Measurements from ENCODE around the gene SF3B1. TPM values are rescaled to one million over a fixed set of nuclear protein-coding genes. Genes with fewer than 3 reads are reported as not detected.

Gene SF3B1
- total and polyA plus RNA-seq, 5 donors from 2014 or later, result 136 to 662 (median 175) TPM

DNA sequence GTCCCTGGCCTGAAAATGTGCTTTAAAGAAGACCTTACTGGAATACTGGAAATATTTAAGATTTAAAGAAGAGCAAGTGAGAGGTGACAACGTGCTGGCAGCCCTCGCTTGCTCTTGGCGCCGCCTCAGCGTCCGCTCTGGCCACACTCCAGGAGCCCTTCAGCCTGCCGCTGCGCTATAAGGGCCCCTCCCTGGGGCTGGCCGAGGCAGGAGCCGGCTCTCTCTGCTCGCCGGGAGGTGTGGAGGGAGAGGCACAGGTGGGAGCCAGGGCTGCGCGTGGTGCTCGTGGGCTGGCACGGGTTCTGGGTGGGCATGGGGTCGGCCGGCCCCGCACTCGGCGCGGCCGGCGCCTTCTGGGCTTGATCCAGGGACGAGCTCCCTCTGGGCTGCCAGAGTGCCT, 15.6 kb upstream of the SF3B1 start:
- Histone ChIP-seq H3K9me3 (ENCODE audit: control insufficient read depth in 2 of 2, low read length in 2 of 2) (no peaks in the 10 kb centered on the region), H3K4me1 (ENCODE audit: control insufficient read depth, insufficient read depth, low read length, poor library complexity, severe bottlenecking) (peaks cover 22% of the 10 kb centered on the region), H3K27me3 (ENCODE audit: control insufficient read depth, insufficient read depth, low read length) (no peaks in the 10 kb centered on the region), H3K36me3 (ENCODE audit: control insufficient read depth, insufficient read depth, low read length) (no peaks in the 10 kb centered on the region), H3K4me3 (ENCODE audit: low read depth, low read length) (no peak overlapping the region), H3K27ac (ENCODE audit: insufficient read depth, low read length, poor library complexity, severe bottlenecking) (no peak overlapping the region)
- Mint-ChIP-seq H3K27ac (no peak overlapping the region), H3K4me3 (no peak overlapping the region), H3K27me3 (no peaks in the 10 kb centered on the region), H3K36me3 (no peaks in the 10 kb centered on the region), H3K4me1 (peaks cover 11 to 33% (median 24%) of the 10 kb centered on the region in 4 donors), H3K9me3 (no peaks in the 10 kb centered on the region)
- DNase-seq (no peak), ATAC-seq (ENCODE audit: low read depth in 2 of 2) (no peak)

DNA sequence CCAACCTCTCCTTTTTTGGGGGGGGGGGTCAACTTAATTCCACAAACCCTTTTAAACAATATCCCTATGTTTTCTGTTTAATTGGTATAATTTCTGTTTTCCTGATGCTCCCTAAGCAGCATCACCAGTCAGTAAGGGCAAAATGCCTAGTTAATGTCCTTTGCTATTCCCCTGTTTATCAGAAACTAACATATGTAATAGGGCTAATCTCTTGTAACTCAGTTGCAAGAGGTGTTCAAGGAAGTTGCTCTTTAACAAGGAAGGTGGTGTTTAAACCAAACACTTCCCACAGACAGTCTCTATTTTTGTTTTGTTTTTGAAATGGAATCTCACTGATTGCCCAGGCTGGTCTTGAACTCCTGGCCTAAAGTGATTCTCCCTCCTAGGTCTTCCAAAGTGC, 12.0 kb upstream of the SF3B1 start:
- peaks cover 9% of the 10 kb centered on the region for H3K27me3 Mint-ChIP-seq
- peaks cover 0 to 4% (median under 1%) of the 10 kb centered on the region in 4 donors for H3K4me1 Mint-ChIP-seq
- H3K27me3 ChIP-seq (ENCODE audit: control insufficient read depth, insufficient read depth, low read length), result no peaks in the 10 kb centered on the region
- no peak for DNase-seq
- H3K36me3 ChIP-seq (ENCODE audit: control insufficient read depth, insufficient read depth, low read length), result no peaks in the 10 kb centered on the region
- H3K9me3 ChIP-seq (ENCODE audit: control insufficient read depth in 2 of 2, low read length in 2 of 2), result no peaks in the 10 kb centered on the region
- H3K27ac ChIP-seq (ENCODE audit: insufficient read depth, low read length, poor library complexity, severe bottlenecking), result no peak overlapping the region
- H3K9me3 Mint-ChIP-seq, result no peaks in the 10 kb centered on the region
- H3K4me1 ChIP-seq (ENCODE audit: control insufficient read depth, insufficient read depth, low read length, poor library complexity, severe bottlenecking), result no peaks in the 10 kb centered on the region
- no peak overlapping the region for H3K4me3 ChIP-seq (ENCODE audit: low read depth, low read length)
- no peaks in the 10 kb centered on the region for H3K36me3 Mint-ChIP-seq
- ATAC-seq (ENCODE audit: low read depth in 2 of 2), result no peak
- H3K27ac Mint-ChIP-seq, result no peak overlapping the region
- H3K4me3 Mint-ChIP-seq, result no peak overlapping the region

DNA sequence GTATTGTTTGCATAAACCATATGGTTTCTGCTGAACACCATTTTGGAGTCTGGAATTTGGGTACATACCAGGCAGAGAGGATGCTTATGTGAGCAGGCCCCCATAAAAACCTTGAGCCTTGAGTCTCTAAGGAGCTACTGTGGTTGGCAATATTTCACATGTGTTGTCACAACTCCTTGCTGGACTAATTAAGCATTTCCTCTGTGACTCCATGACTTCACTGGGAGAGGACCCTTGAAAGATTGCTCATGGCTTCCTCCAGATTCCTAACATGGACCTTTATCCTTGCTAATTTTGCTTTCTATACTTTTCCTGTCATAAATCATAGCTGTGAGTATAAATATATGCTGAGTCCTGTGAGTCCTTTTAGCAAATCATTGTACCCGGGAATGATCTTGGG, 10.9 kb upstream of the SF3B1 start:
- H3K4me3 Mint-ChIP-seq, result no peak overlapping the region
- no peaks in the 10 kb centered on the region for H3K9me3 ChIP-seq (ENCODE audit: control insufficient read depth in 2 of 2, low read length in 2 of 2)
- no peak overlapping the region for H3K4me3 ChIP-seq (ENCODE audit: low read depth, low read length)
- H3K36me3 ChIP-seq (ENCODE audit: control insufficient read depth, insufficient read depth, low read length), result no peaks in the 10 kb centered on the region
- no peak for DNase-seq
- no peaks in the 10 kb centered on the region for H3K36me3 Mint-ChIP-seq
- no peaks in the 10 kb centered on the region for H3K4me1 ChIP-seq (ENCODE audit: control insufficient read depth, insufficient read depth, low read length, poor library complexity, severe bottlenecking)
- no peak for ATAC-seq (ENCODE audit: low read depth in 2 of 2)
- no peak overlapping the region for H3K27ac Mint-ChIP-seq
- no peak overlapping the region for H3K27ac ChIP-seq (ENCODE audit: insufficient read depth, low read length, poor library complexity, severe bottlenecking)
- no peaks in the 10 kb centered on the region for H3K9me3 Mint-ChIP-seq
- no peaks in the 10 kb centered on the region for H3K4me1 Mint-ChIP-seq
- H3K27me3 ChIP-seq (ENCODE audit: control insufficient read depth, insufficient read depth, low read length), result no peaks in the 10 kb centered on the region
- peaks cover 16% of the 10 kb centered on the region for H3K27me3 Mint-ChIP-seq

DNA sequence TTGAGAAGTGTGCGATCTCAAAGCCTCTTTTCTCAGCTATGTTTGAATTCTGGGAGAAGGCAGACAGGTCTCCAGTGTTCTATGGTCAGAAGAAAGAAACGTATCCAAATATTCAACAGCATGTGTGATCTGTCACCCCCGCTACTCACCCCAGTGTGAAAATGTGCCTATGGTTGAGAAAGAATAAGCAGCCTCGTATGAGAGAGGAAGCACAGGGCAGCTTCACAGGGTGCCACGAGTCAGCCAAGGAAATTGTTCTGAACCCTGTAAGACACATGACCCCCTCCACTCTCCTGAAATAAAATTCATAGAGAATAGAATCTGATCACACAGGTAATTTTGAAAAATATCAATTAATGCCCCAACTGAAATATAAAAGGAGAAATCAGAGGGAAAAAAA, 8.0 kb upstream of the SF3B1 start:
- no peaks in the 10 kb centered on the region for H3K4me1 Mint-ChIP-seq
- no peak overlapping the region for H3K4me3 Mint-ChIP-seq
- H3K36me3 ChIP-seq (ENCODE audit: control insufficient read depth, insufficient read depth, low read length), result no peaks in the 10 kb centered on the region
- ATAC-seq (ENCODE audit: low read depth in 2 of 2), result no peak
- H3K9me3 ChIP-seq (ENCODE audit: control insufficient read depth in 2 of 2, low read length in 2 of 2), result no peaks in the 10 kb centered on the region
- H3K36me3 Mint-ChIP-seq, result no peaks in the 10 kb centered on the region
- H3K27ac ChIP-seq (ENCODE audit: insufficient read depth, low read length, poor library complexity, severe bottlenecking), result no peak overlapping the region
- no peak for DNase-seq
- H3K27ac Mint-ChIP-seq, result no peak overlapping the region
- H3K9me3 Mint-ChIP-seq, result no peaks in the 10 kb centered on the region
- H3K27me3 Mint-ChIP-seq, result peaks cover 16% of the 10 kb centered on the region
- no peaks in the 10 kb centered on the region for H3K4me1 ChIP-seq (ENCODE audit: control insufficient read depth, insufficient read depth, low read length, poor library complexity, severe bottlenecking)
- no peak overlapping the region for H3K4me3 ChIP-seq (ENCODE audit: low read depth, low read length)
- no peaks in the 10 kb centered on the region for H3K27me3 ChIP-seq (ENCODE audit: control insufficient read depth, insufficient read depth, low read length)

DNA sequence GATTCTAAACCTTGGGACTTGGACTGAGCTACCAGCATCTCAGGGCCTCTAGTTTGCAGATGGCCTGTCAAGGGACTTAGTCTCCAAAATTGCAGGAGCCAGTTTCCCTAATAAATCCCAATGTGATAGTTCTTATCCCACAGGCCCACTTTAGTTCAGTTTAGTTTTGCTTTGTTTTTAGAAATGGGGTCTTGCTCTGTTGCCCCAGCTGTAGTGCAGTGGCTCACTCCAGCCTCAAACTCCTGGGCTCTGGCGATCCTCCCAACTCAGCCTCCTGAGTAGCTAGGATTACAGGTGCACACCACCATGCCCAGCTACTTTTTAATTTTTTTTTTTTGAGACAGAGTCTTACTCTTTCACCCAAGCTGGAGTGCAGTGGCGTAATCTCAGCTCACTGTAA, 2.6 kb upstream of the SF3B1 start:
- peaks cover 11% of the 10 kb centered on the region for H3K27me3 Mint-ChIP-seq
- H3K4me3 ChIP-seq (ENCODE audit: low read depth, low read length), result no peak overlapping the region
- no peak overlapping the region for H3K27ac ChIP-seq (ENCODE audit: insufficient read depth, low read length, poor library complexity, severe bottlenecking)
- peak overlapping the region; percentile 63 to 85 (median 76) for H3K4me3 Mint-ChIP-seq
- peaks cover 22% of the 10 kb centered on the region for H3K4me1 ChIP-seq (ENCODE audit: control insufficient read depth, insufficient read depth, low read length, poor library complexity, severe bottlenecking)
- peaks cover 5 to 31% (median 17%) of the 10 kb centered on the region in 4 donors for H3K4me1 Mint-ChIP-seq
- peak overlapping the region; percentile 41 to 73 (median 63) for H3K27ac Mint-ChIP-seq
- ATAC-seq (ENCODE audit: low read depth in 2 of 2) (no peak), DNase-seq (no peak)
- H3K36me3 Mint-ChIP-seq, result no peaks in the 10 kb centered on the region
- H3K36me3 ChIP-seq (ENCODE audit: control insufficient read depth, insufficient read depth, low read length), result no peaks in the 10 kb centered on the region
- H3K27me3 ChIP-seq (ENCODE audit: control insufficient read depth, insufficient read depth, low read length), result no peaks in the 10 kb centered on the region
- H3K9me3 Mint-ChIP-seq, result no peaks in the 10 kb centered on the region
- no peaks in the 10 kb centered on the region for H3K9me3 ChIP-seq (ENCODE audit: control insufficient read depth in 2 of 2, low read length in 2 of 2)

DNA sequence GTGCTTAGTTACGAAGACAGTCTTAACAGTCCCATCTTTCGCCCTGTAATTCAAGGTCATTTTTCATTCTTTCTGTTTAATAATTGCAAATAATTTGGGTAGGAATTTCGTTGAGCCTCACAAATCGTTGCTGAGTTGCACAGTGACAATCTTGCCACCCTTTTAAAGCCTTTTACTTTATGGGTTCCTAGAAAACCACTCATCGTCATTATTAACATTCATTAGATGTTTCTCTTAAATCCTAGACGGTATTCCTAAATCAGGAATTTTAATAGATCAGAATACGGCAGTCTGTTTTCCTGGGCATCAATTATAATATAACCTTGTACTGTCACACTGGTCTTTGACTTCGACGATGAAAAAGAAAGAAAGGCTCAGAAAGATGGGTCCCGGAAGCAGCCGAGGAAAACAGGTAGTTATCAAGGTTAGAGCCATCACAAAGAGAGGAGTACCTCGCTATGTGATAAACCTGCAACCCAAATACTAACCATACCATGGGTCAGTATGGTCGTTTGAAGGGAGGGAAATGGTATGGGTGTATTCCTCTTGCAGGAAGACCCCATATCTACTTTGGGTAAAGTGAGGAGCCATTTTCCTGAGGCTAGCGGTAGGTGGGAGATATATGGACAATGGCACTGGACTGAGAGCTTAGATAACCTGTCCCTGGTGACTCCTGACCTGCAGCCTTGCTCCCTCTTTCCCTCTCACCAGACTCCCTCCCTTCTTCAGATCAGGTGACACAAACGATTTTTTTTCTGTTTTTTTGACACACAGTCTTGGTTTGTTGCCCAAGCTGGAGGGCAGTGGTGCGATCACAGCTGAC, 981 bp upstream of the SF3B1 start:
- peaks cover 38% of the 10 kb centered on the region for H3K4me1 ChIP-seq (ENCODE audit: control insufficient read depth, insufficient read depth, low read length, poor library complexity, severe bottlenecking)
- peak in 1 of 2 donors; percentile 1 for ATAC-seq (ENCODE audit: low read depth in 2 of 2)
- peaks cover 16 to 47% (median 28%) of the 10 kb centered on the region in 4 donors for H3K4me1 Mint-ChIP-seq
- H3K36me3 Mint-ChIP-seq, result peaks cover under 1% of the 10 kb centered on the region
- H3K27ac Mint-ChIP-seq, result peak overlapping the region; percentile 100
- no peaks in the 10 kb centered on the region for H3K9me3 Mint-ChIP-seq
- DNase-seq, result peak in 1 of 3 donors; percentile 33
- H3K4me3 ChIP-seq (ENCODE audit: low read depth, low read length), result peak overlapping the region; percentile 99
- peak overlapping the region; percentile 98 for H3K27ac ChIP-seq (ENCODE audit: insufficient read depth, low read length, poor library complexity, severe bottlenecking)
- peaks cover 4% of the 10 kb centered on the region for H3K27me3 Mint-ChIP-seq
- no peaks in the 10 kb centered on the region for H3K36me3 ChIP-seq (ENCODE audit: control insufficient read depth, insufficient read depth, low read length)
- H3K9me3 ChIP-seq (ENCODE audit: control insufficient read depth in 2 of 2, low read length in 2 of 2), result no peaks in the 10 kb centered on the region
- peak overlapping the region; percentile 95 to 100 (median 98) for H3K4me3 Mint-ChIP-seq
- H3K27me3 ChIP-seq (ENCODE audit: control insufficient read depth, insufficient read depth, low read length), result no peaks in the 10 kb centered on the region

DNA sequence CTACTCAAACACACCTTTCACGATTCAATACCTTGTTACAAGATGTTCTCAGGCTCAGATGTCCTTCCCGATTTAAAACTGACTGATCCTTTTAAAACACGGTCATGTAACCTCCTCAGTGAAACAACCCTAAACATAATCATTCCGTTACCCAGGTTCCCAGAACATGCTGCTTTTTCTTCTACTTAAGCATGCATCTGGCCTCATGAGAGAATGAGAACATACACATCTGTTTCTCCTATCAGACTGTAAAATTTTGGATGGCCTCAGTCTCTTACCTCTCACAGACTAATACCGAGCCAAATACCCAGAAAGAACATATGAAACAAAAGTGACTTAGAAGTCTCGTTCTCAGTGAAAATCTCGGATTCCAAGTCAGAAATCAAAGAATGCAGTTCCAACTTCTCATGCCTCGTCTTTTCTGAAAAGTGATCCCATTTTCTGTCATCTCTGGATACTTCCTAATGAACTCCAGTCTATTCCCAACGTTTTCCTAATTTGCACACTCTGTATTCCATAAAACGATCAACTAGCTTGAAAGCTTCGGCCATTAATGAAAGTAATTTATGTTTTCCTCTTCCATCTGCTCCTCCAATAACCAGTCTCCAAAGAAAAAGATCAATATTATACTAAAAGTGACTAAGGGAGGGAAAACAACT, 919 bp downstream of the SF3B1 start:
- Mint-ChIP-seq H3K4me1 (peaks cover 30 to 66% (median 45%) of the 10 kb centered on the region in 4 donors), H3K36me3 (peaks cover 9% of the 10 kb centered on the region), H3K27ac (peak overlapping the region; percentile 100), H3K4me3 (peak overlapping the region; percentile 95 to 100 (median 98)), H3K9me3 (no peaks in the 10 kb centered on the region), H3K27me3 (peaks cover 4% of the 10 kb centered on the region)
- no peaks in the 10 kb centered on the region for H3K9me3 ChIP-seq (ENCODE audit: control insufficient read depth in 2 of 2, low read length in 2 of 2)
- no peaks in the 10 kb centered on the region for H3K36me3 ChIP-seq (ENCODE audit: control insufficient read depth, insufficient read depth, low read length)
- peak overlapping the region; percentile 98 for H3K27ac ChIP-seq (ENCODE audit: insufficient read depth, low read length, poor library complexity, severe bottlenecking)
- ATAC-seq (ENCODE audit: low read depth in 2 of 2) (no peak), DNase-seq (peak in 1 of 3 donors; percentile 38)
- peaks cover 57% of the 10 kb centered on the region for H3K4me1 ChIP-seq (ENCODE audit: control insufficient read depth, insufficient read depth, low read length, poor library complexity, severe bottlenecking)
- H3K27me3 ChIP-seq (ENCODE audit: control insufficient read depth, insufficient read depth, low read length), result no peaks in the 10 kb centered on the region
- peak overlapping the region; percentile 99 for H3K4me3 ChIP-seq (ENCODE audit: low read depth, low read length)

All from CD4-positive, CD25-positive, alpha-beta regulatory T cell (primary cell).